HG02610 (cell line): ENCODE measurements around the gene SCP2.

Experiments
- ATAC-seq: cut with Tn5 transposase; IDR thresholded peaks from one replicate; pipeline ENCODE4 v1.9.1; 2021; ENCODE audit warnings: mild to moderate bottlenecking, moderate library complexity; ENCODE audit not compliant: unreplicated experiment

Gene SCP2

DNA sequence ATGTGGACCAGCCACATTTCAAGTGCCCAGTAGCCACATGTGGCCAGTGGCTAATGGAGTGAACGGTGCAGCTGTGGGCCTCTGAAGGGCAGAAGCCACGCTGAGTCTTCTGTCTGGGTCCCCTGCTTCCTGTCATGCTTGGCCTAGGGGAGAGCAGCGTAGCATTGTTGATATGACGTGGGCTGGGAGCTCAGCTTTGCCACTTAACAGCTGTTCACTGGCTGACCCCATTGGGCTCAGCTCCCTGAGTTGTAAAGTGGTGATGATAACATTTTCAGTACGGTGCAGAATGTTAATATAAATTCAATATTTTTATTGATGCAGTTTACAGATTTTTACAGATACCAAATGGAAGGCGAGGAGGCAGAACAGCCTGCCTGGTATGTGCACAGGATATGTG is 139.4 kb downstream of the SCP2 start:
- no peak for ATAC-seq

DNA sequence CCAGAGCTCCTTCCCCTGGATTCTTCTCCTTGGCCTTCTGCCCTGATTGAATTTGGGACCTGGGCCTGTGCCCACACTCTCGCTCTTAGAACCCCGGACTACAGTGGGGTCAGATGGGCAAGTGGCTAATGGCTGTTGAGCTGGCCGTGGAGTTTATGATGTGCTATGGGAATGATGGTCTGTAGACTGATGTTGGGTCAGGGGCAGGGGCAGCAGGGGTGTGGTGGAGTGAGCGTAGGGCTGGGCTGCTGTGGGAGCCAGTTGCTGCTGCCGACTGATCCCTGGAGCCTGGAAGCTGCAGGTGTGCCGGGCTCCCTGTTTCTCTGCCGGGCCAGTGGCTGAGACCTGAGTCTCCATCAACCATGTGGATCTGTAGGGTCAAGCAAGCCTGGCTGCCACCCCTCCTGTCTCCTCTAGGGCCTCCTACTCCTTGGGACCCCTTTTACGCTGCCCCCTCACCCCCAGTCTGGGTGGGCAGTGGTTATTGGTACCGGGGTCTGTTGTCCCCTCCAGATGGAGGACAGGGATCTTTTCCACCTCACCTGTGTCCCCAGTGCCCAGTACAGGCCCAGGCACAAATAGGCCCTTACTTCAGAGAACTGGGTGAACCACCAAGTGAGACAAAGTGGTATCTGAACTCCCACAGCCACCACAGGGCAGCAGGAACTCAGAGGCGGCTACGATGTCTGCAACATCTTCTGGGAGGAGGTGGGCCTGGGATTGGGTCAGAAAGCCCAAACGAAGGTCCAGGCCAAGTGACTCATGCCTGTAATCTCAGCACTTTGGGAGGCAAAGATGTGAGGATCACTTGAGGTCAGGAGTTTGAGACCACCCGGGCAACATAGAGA is 140.0 kb downstream of the SCP2 start:
- no peak for ATAC-seq

DNA sequence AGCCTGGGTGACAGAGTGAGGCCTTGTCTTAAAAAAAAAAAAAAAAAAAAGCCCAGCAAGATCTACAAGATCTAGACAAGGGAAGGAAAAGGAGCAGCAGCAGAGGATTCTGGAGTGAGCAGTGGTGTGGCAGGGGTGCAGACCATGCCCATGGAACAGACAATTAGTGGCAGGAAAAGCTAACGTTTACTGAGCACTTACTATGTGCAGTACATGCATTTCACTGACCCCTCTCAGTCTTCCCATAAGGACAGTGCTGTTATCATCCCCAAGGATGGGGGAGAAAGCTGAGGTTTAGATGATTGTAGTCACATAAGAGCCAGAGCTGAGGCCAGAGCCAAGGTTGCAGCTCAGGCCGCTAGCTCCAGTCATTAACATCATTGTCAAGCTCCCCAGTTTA is 140.8 kb downstream of the SCP2 start:
- no peak for ATAC-seq

DNA sequence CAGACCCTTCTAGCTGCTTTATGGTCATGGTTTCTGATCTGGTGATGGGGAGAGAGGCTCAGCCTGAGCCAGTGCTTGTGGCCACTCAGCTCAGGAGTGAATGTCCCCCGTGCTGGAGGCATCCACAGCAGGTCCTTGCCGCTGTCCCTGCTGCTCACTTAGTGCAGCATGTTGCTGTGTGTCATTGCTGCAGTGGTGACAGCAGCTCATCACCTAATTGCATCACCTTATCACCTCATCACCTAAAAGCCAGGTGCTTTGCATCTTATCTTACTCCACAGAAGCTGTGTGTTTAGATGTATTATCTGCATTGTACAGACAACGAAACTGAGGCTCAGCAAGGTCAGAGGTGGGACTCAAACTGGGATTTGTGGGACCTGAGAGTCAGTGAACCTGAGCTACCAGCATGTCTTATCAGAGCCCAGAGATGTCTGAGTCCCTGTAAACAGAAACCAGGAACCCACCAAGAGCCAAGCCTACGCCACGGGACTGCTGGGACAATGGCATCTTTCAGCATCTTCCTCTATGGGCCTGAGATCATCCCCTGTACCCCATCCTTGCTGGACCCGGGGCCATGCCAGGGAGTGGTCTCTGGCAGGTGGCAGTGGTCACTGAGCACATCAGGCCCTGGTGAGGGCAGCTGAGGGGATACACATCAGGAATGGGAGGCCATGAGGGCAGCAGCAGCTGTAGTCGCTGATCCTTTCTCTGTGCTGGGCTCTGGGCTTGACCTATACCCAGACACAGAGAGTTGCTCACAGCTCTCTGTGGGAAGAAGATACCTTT is 141.4 kb downstream of the SCP2 start:
- ATAC-seq: no peak

DNA sequence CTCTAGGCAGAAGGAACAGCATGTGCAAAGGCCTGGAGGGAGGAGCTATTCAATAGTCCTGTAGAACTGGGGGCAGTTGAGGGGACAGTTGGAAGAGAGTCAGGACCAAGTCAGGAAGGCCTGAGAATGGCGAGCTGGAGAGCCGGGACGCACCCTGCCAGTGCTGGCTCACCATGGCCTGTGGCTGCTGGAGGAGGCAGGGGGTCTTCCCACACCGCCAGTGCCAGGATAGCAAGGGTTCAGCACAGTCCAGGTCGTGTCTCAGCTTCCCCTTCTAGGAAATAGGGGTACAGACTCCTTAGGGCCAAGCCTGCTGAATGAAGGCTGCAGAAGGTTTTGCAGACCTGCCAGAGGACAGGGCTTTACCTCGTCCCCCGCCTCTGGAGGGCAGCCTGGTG is 142.2 kb downstream of the SCP2 start:
- ATAC-seq: no peak

DNA sequence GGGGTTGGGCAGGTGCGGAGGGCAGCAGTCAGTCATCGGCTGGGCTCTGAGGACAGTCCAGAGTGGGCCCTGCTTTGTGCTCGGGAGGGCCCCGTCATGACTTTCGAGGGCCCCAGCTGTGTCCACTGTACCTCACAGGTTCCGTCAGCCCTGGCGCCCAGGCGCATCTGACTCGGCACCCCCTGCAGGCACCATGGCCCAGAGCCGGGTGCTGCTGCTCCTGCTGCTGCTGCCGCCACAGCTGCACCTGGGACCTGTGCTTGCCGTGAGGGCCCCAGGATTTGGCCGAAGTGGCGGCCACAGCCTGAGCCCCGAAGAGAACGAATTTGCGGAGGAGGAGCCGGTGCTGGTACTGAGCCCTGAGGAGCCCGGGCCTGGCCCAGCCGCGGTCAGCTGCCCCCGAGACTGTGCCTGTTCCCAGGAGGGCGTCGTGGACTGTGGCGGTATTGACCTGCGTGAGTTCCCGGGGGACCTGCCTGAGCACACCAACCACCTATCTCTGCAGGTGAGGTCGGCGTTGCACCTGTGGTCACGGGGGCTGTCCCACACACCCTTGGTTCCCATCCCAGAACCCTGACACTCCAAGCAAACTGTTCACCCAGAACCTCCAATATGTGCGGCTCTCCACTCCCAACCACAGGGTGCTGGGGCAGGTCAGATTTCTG is 142.7 kb downstream of the SCP2 start:
- no peak for ATAC-seq

DNA sequence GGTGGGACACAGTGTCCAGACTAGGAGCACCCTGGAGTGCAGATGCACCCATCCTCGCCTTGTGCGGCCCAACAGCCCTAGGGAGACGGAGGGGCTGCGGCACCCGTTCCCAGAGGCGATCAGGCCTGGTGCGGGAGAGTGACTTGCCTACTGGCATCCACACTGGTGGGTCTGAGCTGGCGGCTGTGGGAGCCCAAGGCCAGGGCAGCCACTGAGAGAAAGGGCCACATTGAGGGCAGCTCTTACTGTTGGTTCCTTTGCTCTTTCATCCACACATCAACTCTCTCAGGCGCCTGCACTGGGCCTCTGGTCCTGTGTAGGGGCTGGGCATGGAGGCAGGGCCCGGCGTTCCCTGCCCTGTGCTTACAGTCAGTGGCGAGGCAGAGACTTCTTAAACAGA is 143.5 kb downstream of the SCP2 start:
- ATAC-seq: no peak

DNA sequence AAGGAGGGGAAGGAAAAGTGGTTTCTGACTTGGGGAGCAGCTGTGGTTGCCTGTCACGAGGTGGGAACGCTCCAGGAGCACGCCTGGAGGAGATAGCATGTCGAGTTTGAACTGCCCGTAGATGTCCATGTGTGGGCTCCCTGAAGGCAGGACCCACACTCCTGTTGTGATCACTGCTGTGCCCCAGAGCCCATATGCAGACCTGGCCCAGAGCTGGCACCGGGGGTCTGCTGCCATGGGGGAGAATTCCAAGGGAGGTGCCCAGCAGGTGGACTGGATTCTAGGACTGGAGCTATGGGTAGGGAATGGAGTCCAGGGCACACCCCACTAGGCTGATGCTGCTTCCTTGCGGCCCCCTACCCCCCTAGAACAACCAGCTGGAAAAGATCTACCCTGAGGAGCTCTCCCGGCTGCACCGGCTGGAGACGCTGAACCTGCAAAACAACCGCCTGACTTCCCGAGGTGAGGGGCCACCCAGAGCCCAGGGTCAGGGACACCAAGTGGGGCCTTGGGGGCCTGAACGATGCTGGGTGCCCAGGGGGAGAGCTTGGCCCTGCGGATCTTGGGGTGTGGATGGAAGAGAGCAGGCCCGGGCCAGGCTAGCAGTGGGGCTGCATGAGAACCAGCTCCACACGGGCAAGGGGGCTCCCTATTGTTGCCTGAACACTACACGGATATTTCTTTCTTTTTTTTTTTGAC is 144.2 kb downstream of the SCP2 start:
- ATAC-seq: no peak

DNA sequence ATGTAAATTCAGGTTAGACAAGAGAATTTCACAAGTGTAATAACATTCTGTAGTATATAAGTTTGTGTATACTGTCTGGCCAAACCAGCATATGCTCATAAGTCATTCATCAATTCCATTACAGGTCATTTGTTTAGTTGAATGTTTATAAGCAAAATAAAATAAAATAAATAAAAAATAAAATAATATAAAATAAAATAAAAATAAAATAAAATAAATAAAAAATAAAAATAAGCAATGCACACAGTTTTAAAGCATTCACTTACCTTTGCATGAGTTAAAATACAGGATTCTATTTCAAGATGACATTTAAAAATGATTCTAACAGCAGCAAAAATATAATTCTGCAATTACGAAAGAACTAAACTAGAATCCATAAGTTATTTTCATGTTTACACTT is 144.8 kb downstream of the SCP2 start:
- ATAC-seq: no peak

DNA sequence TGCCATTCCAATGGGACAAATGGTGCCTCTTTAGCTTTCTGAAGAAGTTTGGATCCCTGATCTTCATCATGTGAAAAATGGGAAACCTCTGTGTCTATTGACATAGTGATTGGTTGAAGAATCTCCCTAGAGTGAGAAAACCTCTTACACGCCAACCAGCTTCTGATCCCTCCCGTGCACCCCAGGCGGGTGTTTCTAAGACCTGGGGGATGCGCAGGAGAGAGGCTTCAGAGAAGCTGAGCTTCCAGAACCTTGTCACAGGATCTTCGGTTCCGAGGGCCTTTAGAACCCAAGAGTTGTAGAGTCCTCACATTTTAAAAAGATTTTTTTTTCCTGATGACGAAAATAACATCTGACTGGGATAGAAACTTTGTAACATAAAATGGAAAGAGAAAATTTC is 146.2 kb downstream of the SCP2 start:
- ATAC-seq: no peak

DNA sequence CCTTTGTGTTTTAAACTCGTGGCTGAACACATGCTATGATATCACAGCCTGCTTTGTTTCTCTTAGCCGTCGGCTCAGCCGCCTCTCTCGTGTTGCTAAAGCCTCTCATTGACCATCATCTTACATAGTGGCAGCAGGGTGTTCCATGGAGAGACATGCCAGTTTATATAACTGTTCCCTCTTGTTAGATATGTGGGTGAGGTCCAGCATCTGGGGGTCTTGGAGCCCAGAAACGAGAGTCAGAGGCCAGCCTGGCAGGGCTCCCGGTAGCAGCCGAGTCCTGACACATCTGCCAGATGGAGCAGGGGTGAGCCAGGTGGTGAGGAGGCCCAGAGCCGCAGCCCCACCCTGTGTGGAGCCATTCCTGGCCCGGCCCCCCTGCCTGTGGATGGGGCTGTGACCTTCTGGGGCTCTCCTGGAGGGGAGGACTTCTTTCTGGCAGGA is 146.8 kb downstream of the SCP2 start:
- ATAC-seq: no peak

DNA sequence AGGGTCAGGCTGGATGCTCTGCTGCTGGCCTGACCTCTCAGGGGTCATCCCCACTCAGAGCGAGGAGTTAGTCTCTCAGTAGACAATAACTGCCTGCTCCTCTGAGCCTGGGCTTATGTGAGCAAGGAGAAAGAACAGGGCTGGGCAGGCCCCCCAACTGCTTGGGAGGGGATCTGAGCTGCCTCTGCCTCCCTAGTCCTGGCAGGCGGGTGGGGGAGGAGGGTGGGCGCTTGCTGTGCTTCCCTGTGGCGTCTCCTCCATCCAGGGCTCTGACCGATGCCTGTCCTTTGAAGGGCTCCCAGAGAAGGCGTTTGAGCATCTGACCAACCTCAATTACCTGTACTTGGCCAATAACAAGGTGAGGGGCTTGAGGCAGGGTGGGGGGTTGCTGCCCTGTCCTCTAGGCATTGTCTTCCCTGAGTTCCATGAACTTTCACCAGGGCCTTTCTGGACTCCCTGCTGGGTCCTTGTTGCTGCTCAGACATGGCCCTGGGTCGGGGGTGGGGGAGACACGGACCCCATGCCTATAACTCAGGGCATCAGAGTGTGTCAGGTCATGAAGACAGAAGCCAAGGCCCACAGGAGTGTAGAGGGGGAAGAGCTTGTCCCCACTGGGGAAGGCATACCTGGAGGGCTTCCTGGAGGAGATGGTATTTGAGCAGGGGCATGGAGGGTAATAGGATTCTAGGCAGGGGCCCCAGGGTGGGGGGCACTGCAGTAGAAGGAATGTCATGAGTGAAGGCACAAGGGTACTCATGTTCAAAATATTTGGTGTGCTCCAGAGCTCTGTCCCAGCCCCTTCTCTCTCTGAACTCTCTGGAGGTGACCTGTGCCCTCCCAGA is 147.5 kb downstream of the SCP2 start:
- ATAC-seq: no peak

DNA sequence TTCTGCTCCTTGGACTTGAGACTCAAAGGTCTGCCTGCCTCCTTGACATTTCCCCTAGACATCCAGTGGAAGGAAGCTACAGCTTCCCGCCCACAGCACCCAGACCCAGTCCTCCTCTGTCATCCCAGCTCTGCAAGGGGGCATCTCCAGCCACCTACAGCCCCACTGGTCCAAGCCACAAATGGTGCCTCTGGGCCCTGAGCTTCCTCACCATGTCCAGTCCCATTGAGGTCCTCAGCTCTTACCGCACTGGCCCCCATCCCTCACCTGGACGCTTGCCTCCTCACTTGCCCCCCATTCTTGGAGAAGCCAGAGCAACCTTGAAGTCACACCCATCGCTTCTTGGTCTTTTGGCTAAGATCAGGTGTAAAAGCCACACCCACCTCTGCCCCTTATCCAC is 148.1 kb downstream of the SCP2 start:
- no peak for ATAC-seq

DNA sequence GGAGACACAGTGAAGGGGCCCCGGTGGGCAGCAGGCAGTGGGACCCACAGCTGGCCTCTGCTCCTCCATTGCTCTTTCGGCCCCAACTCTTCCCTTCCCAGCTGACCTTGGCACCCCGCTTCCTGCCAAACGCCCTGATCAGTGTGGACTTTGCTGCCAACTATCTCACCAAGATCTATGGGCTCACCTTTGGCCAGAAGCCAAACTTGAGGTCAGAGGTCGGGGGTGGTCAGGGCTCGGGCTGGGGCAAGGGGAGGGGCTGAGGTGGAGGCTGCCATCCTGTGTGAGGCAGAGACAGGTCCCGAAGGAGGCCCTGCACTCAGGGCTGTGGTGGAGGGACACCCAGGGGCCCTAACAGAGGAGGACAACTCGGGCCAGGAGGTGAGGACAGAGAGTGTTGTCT is 148.7 kb downstream of the SCP2 start:
- no peak for ATAC-seq

DNA sequence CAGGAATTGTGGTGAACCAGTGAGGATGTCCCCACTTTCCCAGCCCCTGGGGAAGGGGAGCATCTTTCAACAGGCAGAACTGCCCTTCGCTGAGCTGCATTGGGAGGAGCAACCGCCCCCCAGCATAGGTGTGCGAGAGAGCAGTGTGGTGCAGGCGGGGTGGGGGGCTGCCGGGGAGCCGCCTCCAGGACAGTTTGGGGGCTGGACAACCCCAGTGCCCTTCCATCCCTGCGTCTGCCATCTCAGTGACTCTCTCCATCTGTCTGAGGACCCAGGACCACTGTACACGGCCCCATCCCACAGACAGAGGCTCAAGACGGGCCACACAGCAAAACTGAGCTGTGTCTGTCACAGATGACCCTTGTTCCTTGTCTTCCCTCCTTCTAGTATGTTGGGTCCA is 149.1 kb downstream of the SCP2 start:
- ATAC-seq: no peak

DNA sequence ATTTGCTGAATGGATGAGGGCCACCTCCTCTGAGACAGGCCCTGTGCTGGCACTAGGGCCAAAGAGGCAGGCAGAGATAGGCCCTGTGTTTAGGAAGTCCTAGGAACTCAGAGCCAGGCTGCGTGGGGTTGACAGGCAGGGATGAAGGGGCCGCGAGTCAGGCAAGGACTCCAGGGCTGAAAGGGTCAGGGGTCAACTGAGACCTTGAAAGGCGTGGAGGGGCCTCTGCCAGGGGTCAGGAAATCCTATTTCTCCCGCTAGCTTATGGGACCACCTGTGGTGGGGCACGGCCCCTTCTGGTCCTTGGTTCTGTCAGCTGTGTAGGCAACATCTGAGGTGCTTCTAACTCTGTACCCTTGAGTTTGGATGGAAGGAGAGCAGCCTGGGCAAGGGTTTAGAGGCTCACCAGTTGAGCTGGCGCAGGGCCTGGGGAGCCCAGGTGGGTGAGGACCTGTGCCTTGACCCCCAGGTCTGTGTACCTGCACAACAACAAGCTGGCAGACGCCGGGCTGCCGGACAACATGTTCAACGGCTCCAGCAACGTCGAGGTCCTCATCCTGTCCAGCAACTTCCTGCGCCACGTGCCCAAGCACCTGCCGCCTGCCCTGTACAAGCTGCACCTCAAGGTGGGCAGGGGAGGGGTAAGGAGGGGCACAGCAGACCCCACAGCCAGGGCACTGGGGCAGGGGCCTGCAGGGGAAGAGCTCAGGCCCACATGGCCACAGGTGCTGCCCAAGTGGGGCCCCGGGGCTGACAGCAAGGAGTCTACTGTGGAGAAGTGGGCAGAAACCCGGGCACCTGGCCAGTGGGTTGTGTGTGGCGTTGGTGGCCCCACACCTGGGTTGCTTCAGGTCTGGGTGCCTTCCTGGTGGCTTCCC is 149.9 kb downstream of the SCP2 start:
- ATAC-seq: no peak

DNA sequence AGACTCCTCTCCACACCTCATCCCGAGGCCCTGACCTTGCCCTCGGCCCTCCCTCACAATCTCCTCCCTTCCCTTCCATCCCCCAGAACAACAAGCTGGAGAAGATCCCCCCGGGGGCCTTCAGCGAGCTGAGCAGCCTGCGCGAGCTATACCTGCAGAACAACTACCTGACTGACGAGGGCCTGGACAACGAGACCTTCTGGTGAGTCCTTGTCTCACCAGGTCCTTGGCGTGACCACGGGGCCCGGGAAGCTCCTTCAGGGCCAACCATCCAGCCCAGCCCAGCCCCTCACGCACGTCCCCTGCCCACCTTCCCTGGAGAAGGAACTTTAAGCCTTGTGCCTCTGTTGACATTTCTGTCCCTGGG is 150.5 kb downstream of the SCP2 start:
- ATAC-seq: no peak

DNA sequence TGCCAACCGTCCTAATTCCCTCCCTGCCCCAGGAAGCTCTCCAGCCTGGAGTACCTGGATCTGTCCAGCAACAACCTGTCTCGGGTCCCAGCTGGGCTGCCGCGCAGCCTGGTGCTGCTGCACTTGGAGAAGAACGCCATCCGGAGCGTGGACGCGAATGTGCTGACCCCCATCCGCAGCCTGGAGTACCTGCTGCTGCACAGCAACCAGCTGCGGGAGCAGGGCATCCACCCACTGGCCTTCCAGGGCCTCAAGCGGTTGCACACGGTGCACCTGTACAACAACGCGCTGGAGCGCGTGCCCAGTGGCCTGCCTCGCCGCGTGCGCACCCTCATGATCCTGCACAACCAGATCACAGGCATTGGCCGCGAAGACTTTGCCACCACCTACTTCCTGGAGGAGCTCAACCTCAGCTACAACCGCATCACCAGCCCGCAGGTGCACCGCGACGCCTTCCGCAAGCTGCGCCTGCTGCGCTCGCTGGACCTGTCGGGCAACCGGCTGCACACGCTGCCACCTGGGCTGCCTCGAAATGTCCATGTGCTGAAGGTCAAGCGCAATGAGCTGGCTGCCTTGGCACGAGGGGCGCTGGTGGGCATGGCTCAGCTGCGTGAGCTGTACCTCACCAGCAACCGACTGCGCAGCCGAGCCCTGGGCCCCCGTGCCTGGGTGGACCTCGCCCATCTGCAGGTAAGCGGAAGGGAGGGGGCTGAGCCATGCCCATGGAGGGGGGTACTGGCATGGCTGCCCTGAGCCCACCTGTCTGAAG is 151.4 kb downstream of the SCP2 start:
- no peak for ATAC-seq

DNA sequence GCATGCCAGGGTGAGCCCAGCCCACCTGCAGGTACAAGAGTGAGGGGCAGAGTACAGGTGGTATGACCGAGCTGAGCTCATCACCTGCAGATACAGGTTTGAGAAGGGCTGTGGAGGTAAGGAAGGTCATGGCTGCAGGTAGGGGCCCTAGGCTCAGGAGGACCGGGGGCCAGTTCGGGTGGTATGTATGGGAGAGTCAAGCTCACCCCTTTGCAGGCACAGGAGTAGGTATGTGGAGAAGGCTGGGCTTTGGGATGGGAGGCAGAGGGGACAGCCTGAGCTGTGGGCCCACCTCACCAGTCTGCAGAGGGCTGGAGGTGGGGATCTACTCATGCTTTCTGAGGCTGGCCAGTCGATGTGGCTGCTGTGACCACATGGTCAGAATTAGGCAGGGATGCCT is 152.2 kb downstream of the SCP2 start:
- no peak for ATAC-seq
